Central memory CD8-positive, alpha-beta T cell (primary cell): ENCODE data around the gene MAGEL2.

Source experiments
- ATAC-seq: fragments of 150-1000 bp; cut with Tn5 transposase; replicated peaks from 2 replicates; pipeline ENCODE4 v1.10.0; 2022; ENCODE audit warnings: mild to moderate bottlenecking, moderate FRiP score, moderate number of reproducible peaks; ENCODE audit not compliant: poor library complexity, severe bottlenecking; ENCODE audit errors: extremely low read depth
- DNase-seq, 2 donors: peaks; one replicate each; pipeline ENCODE4 v3.0.0; 2021; ENCODE audit warnings: low spot score in 2 of 2
- H3K27ac Mint-ChIP-seq: one replicate; pipeline ENCODE4 v1.8.0; 2022; ENCODE audit warnings: low read depth, mild to moderate bottlenecking, moderate library complexity, mixed read lengths
- H3K27me3 Mint-ChIP-seq: one replicate; pipeline ENCODE4 v1.8.0; 2022; ENCODE audit warnings: mixed read lengths
- H3K36me3 Mint-ChIP-seq: one replicate; pipeline ENCODE4 v1.8.0; 2022; ENCODE audit warnings: mild to moderate bottlenecking, moderate library complexity, mixed read lengths; ENCODE audit not compliant: insufficient read depth
- H3K4me1 Mint-ChIP-seq: one replicate; pipeline ENCODE4 v1.8.0; 2022; ENCODE audit warnings: mixed read lengths
- H3K4me3 Mint-ChIP-seq: one replicate; pipeline ENCODE4 v1.8.0; 2022; ENCODE audit warnings: mild to moderate bottlenecking, moderate library complexity, mixed read lengths
- H3K9me3 Mint-ChIP-seq: one replicate; pipeline ENCODE4 v1.8.0; 2022; ENCODE audit warnings: mixed read lengths

The MAGEL2 gene

DNA sequence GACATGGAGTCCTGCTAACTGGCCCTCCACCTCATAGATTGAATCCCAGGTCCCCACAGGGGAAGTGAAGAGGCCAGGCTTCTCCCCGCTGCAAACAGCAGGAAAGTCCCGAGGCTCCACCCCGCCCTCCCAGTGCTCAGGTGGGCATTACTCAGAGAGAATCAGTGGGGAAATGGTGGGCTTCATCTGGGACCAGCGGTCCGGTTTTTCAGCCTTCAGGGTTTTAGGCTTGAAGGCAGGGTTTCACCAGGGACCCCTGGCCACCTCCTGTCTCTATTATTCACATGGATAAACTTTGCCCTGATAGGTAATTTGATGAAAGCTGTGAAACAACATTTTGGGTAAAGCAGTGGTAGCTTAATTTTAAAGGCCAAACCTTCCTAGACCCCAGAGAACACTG is 50.9 kb downstream of the MAGEL2 start:
- no peaks in the 10 kb centered on the region for H3K27me3 Mint-ChIP-seq
- H3K27ac Mint-ChIP-seq, result no peak overlapping the region
- DNase-seq, result no peak
- H3K4me3 Mint-ChIP-seq, result no peak overlapping the region
- no peaks in the 10 kb centered on the region for H3K4me1 Mint-ChIP-seq
- no peaks in the 10 kb centered on the region for H3K36me3 Mint-ChIP-seq
- no peak for ATAC-seq
- H3K9me3 Mint-ChIP-seq, result peaks cover 6% of the 10 kb centered on the region

DNA sequence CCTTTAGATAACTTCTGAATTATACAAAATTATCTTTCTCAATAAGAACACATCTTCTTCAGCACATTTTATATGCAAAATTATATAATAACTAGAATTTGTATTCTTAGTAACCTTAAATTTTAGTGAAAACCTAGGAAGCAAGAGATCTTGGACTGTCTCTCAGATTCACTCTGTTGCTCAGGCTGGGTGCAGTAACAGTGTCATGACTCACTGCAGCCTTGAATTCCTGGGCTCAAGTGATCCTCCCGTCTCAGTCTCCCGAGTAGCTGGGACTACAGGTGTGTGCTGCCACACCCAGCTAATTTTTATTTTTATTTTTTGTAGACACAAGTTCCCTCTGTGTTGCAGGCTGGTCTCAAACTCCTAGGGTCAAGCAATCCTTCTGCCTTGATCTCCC is 52.3 kb downstream of the MAGEL2 start:
- DNase-seq, result no peak

DNA sequence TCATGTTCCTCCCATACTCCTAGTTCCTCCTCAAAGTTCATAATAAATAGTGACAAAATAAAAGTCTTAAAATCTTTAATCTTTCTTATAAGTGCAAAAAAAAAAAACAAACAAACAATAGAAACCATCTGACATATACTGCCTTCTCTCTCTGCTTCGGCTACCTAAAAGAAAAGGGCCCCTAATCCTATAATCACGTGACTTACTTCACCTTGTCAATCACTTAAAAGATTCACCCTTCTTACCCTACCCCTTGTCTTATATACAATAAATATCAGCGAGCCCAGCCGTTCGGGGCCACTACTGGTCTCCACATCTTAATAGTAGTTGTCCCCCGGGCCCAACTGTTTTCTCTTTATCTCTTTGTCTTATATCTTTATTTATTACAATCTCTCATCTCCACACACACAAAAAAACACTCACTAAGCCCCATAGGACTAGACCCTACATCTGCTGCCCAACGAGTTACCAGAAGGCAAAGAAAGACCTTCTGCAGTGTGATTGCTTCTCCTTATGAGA is 53.4 kb downstream of the MAGEL2 start:
- Mint-ChIP-seq H3K27ac (no peak overlapping the region), H3K4me1 (no peaks in the 10 kb centered on the region), H3K9me3 (peaks cover 6% of the 10 kb centered on the region), H3K27me3 (no peaks in the 10 kb centered on the region), H3K4me3 (no peak overlapping the region), H3K36me3 (no peaks in the 10 kb centered on the region)
- DNase-seq (no peak), ATAC-seq (no peak)

More for the DNA sequence above, 52.3 kb downstream of the MAGEL2 start:
- ATAC-seq, result no peak
- Mint-ChIP-seq H3K27ac (no peak overlapping the region), H3K27me3 (no peaks in the 10 kb centered on the region), H3K9me3 (peaks cover 6% of the 10 kb centered on the region), H3K4me1 (no peaks in the 10 kb centered on the region), H3K4me3 (no peak overlapping the region), H3K36me3 (no peaks in the 10 kb centered on the region)
